ENCODE results near the gene SIVA1.

Gene SIVA1

DNA sequence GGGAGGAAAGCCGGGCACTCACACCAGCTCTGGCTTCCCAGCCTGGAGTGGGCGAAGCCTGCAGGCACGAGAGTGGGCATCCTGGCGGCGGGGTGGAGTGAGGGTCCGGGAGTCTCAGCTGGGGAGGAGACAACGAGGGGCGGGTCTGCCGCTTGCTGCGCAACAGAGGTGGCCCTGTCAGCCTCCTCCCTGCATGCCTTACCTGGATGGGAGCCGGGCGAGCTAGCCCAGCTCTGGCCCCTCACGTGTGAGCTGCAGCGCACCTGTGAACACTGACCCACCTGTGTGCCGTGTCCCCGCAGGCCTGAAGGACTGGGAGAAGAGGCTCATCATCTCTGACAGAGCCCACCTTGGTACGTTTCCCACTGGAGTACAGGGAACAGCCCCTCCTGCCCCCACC lies 13.9 kb upstream of the SIVA1 start:
- H3K4me1 ChIP-seq, result peaks cover 12 to 48% (median 32%) of the 10 kb centered on the region in 4 donors
- H3K36me3 ChIP-seq, result peaks cover 42 to 52% (median 47%) of the 10 kb centered on the region in 3 donors

DNA sequence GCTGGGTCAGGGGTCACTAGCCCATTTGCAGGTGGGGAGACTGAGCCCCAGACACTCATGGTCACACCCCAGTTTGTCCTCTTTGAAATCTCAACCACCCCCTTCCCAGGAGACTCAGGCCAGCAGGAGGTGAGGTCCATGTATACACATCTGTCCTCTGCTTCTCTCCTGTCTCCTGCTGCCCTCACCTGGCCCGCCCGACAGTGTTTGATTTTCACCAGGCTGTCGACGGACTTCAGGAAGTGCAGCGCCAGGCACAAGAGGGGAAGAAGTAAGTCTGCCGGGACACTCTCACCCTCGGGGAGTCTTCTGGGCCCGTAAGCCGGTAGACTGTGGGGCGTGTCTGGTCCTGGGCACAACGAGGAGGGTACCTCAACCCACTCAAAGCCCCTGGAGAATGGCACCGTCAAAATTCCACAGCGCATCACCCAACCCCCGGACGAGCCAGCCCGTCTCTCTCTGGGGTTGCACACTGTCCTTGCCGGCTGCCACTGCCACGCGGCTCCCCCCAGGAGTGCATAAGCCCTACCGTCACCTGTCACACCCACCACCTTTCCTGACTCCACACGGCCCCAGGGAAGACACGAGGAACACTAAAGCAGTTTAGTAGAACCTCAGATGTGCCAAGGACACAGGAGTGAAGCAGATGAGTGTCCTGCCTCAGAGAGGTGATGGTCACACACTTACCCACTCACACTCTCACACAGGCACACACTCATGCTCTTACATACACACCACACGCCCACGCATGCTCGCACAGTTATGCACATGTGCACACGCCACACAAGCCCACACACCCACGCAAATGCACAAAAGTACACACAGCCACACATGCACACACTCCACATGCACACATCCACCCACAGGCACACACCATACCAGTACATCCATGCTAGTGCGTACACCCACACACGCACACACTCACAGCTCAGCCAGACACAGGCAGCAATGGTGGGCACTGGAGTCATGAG lies 13.1 kb upstream of the SIVA1 start:
- TF ChIP-seq, protein P1, sequence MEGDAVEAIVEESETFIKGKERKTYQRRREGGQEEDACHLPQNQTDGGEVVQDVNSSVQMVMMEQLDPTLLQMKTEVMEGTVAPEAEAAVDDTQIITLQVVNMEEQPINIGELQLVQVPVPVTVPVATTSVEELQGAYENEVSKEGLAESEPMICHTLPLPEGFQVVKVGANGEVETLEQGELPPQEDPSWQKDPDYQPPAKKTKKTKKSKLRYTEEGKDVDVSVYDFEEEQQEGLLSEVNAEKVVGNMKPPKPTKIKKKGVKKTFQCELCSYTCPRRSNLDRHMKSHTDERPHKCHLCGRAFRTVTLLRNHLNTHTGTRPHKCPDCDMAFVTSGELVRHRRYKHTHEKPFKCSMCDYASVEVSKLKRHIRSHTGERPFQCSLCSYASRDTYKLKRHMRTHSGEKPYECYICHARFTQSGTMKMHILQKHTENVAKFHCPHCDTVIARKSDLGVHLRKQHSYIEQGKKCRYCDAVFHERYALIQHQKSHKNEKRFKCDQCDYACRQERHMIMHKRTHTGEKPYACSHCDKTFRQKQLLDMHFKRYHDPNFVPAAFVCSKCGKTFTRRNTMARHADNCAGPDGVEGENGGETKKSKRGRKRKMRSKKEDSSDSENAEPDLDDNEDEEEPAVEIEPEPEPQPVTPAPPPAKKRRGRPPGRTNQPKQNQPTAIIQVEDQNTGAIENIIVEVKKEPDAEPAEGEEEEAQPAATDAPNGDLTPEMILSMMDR (IDR thresholded peaks at IDR 0.05), result no peak
- intact Hi-C loops (cut with DNase I; ENCODE audit: low total_unique reads), result no loop called here
- no peak for DNase-seq
- H3K4me1 ChIP-seq, result peaks cover 10 to 42% (median 24%) of the 10 kb centered on the region in 4 donors
- no peak overlapping the region for H3K4me3 ChIP-seq
- H3K36me3 ChIP-seq, result peaks cover 47 to 60% (median 53%) of the 10 kb centered on the region in 3 donors
- H3K27me3 ChIP-seq, result no peaks in the 10 kb centered on the region
- no peaks in the 10 kb centered on the region for H3K9me3 ChIP-seq
- peak overlapping the region; percentile 97 to 98 for H3K27ac ChIP-seq

More for the DNA sequence above, 13.9 kb upstream of the SIVA1 start:
- Histone ChIP-seq H3K4me3 (no peak overlapping the region), H3K27me3 (no peaks in the 10 kb centered on the region), H3K9me3 (no peaks in the 10 kb centered on the region), H3K27ac (peak overlapping the region; percentile 97 to 98)
- TF ChIP-seq, protein P1 (IDR thresholded peaks at IDR 0.05), result no peak
- intact Hi-C loops (cut with DNase I; ENCODE audit: low total_unique reads), result no loop called here
- DNase-seq, result no peak

DNA sequence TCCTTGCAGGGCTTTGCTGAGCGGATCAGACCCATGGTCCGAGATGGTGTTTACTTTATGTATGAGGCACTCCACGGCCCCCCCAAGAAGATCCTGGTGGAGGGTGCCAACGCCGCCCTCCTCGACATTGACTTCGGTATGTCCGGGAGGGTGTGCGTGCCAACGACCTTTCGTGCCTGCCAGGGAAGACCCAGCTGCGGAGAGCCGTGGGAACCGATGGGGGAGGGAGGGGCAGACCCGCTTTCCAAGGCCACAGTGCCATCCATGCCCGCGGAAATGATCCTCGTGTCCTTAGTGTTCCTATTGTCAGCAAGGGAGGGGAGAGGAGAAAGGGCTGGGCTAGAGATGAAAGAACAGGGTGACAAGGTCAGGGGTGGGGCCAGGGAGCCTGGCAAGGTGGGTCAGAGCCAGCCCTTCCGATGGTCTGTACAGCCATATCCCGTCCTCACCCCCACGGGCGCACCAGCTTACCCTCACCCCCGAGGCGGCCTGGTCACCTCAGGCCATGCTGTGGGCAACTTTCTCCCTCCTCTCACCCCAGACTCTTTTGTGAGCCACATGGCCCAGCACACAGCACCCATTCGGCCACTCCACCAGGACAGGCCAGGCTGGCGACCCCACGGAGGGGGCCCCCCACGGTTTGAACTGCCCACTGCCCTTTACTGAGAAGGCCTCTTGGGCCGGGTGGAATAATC lies 11.7 kb upstream of the SIVA1 start:
- no peak overlapping the region for H3K4me3 ChIP-seq
- H3K27ac ChIP-seq, result peak overlapping the region; percentile 97 to 98
- no peaks in the 10 kb centered on the region for H3K9me3 ChIP-seq
- TF ChIP-seq, protein P1 (IDR thresholded peaks at IDR 0.05), result no peak
- H3K4me1 ChIP-seq, result peaks cover 4 to 43% (median 18%) of the 10 kb centered on the region in 4 donors
- H3K27me3 ChIP-seq, result no peaks in the 10 kb centered on the region
- DNase-seq, result no peak
- intact Hi-C loops (cut with DNase I; ENCODE audit: low total_unique reads), result no loop called here
- peaks cover 54 to 66% (median 61%) of the 10 kb centered on the region in 3 donors for H3K36me3 ChIP-seq

DNA sequence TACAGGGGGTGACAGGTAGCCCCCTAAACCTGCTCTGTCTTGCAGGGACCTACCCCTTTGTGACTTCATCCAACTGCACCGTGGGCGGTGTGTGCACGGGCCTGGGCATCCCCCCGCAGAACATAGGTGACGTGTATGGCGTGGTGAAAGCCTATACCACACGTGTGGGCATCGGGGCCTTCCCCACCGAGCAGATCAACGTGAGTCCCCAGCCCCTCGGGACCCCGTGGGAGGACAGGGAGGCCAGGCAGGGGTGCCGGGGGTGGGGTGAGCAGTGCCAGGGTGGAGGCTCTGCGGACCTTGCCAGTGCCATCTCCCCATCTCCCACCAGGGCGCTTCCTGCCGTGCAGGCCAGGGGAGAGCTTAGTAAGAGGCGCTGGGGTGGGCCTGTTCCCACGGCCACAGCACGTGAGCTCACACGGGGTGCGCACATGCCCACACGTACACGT lies 11.1 kb upstream of the SIVA1 start:
- Histone ChIP-seq H3K36me3 (peaks cover 54 to 66% (median 61%) of the 10 kb centered on the region in 3 donors), H3K4me1 (peaks cover 6 to 44% (median 17%) of the 10 kb centered on the region in 4 donors), H3K27me3 (no peaks in the 10 kb centered on the region), H3K4me3 (no peak overlapping the region), H3K9me3 (no peaks in the 10 kb centered on the region), H3K27ac (peak overlapping the region; percentile 97 to 98)
- intact Hi-C loops (cut with DNase I; ENCODE audit: low total_unique reads), result no loop called here
- TF ChIP-seq, protein P1 (IDR thresholded peaks at IDR 0.05), result no peak
- DNase-seq, result no peak

DNA sequence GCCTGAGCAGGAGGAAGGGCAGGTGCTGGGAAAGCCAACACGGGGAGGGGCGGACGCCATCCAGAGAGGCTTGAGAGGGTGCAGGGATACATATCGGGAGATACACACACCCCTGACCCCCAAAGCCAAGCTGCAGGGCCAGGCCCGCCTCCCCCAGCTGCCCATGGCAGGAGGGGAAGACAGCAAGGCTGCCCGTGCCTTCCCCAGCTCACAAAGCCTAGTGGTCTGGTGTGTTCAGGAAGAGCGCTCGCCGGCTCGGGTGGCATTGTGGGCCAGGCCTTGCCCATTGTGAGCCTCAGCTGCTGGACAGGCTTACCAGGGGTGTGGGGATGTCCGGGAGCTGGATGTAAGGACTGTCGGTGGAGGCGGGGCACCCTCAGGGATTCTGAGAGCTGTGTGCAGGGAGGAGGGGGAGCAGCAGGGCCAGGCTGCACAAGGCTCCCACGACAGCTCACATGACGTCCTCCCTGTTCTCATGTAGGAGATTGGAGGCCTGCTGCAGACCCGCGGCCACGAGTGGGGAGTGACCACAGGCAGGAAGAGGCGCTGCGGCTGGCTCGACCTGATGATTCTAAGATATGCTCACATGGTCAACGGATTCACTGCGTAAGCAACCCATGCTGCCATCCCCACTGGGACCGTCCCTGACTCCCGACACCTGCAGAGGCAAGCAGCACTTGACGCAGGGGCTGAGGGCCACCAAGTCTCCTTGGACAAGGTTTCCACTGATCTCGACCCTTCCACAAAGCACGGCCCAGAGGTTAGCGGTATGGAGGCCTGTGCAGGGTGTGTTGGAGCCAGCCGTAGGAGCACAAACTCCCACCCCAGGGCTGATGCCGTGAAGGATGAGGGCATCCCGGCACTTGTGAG lies 10.1 kb upstream of the SIVA1 start:
- H3K9me3 ChIP-seq, result no peaks in the 10 kb centered on the region
- no peak overlapping the region for H3K4me3 ChIP-seq
- DNase-seq, result no peak
- peaks cover 54 to 66% (median 61%) of the 10 kb centered on the region in 3 donors for H3K36me3 ChIP-seq
- H3K27ac ChIP-seq, result peak overlapping the region; percentile 97 to 98
- H3K27me3 ChIP-seq, result no peaks in the 10 kb centered on the region
- intact Hi-C loops (cut with DNase I; ENCODE audit: low total_unique reads), result no loop called here
- TF ChIP-seq, protein P1 (IDR thresholded peaks at IDR 0.05), result no peak
- H3K4me1 ChIP-seq, result peaks cover 6 to 44% (median 13%) of the 10 kb centered on the region in 4 donors

All from tibial artery (tissue), 4 donors.